Parathyroid adenoma (tissue), 2 donors: ENCODE measurements around the gene KCTD1.

Experiments used
- H2AFZ ChIP-seq: fragments of 300-600 bp; sonication (generic); one replicate; pipeline ENCODE4 v1.7.0; 2017; ENCODE audit warnings: antibody characterized with exemption, mild to moderate bottlenecking
- H3K27ac ChIP-seq: fragments of 300-600 bp; sonication (generic); one replicate; pipeline ENCODE4 v1.7.0; 2017
- H3K27me3 ChIP-seq: fragments of 300-600 bp; sonication (generic); one replicate; pipeline ENCODE4 v1.7.0; 2017; ENCODE audit warnings: low read length; ENCODE audit not compliant: control insufficient read depth, insufficient read depth
- H3K36me3 ChIP-seq: fragments of 300-600 bp; sonication (generic); one replicate; pipeline ENCODE4 v1.7.0; 2017; ENCODE audit warnings: low read length; ENCODE audit not compliant: control insufficient read depth, insufficient read depth
- H3K4me1 ChIP-seq: fragments of 300-600 bp; sonication (generic); one replicate; pipeline ENCODE4 v1.7.0; 2017; ENCODE audit warnings: control low read depth
- H3K4me2 ChIP-seq: fragments of 300-600 bp; sonication (generic); one replicate; pipeline ENCODE4 v1.7.0; 2017; ENCODE audit warnings: low read length
- H3K4me3 ChIP-seq: fragments of 300-600 bp; sonication (generic); one replicate; pipeline ENCODE4 v1.7.0; 2017; ENCODE audit warnings: low read depth, low read length
- H3K79me2 ChIP-seq: fragments of 300-600 bp; sonication (generic); one replicate; pipeline ENCODE4 v1.7.0; 2017; ENCODE audit warnings: control low read depth
- H3K9ac ChIP-seq: fragments of 300-600 bp; sonication (generic); one replicate; pipeline ENCODE4 v1.7.0; 2017; ENCODE audit warnings: mild to moderate bottlenecking
- H3K9me3 ChIP-seq: fragments of 300-600 bp; sonication (generic); one replicate; pipeline ENCODE4 v1.7.0; 2017; ENCODE audit warnings: low read length; ENCODE audit not compliant: control insufficient read depth
- CTCF ChIP-seq: fragments of 300-600 bp; sonication (generic); IDR thresholded peaks from one replicate; pipeline ENCODE4 v1.7.0; 2017; ENCODE audit warnings: antibody characterized with exemption, mild to moderate bottlenecking
- donor health status: primary hyperparathyroidism.

Gene KCTD1

GRCh38 chr18:26575865-26576217 lies 27.5 kb upstream of the KCTD1 start:
- peak overlapping the region; percentile 76 for H3K4me2 ChIP-seq
- H3K4me1 ChIP-seq, result no peaks in the 10 kb centered on the region
- H3K27ac ChIP-seq, result no peak overlapping the region
- peak overlapping the region; percentile 28 for H3K4me3 ChIP-seq
- TF ChIP-seq CTCF, result no peak
- no peak overlapping the region for H2AFZ ChIP-seq
- no peak overlapping the region for H3K9ac ChIP-seq
- no peaks in the 10 kb centered on the region for H3K79me2 ChIP-seq
- no peaks in the 10 kb centered on the region for H3K36me3 ChIP-seq
- no peaks in the 10 kb centered on the region for H3K27me3 ChIP-seq
- no peaks in the 10 kb centered on the region for H3K9me3 ChIP-seq

GRCh38 chr18:26574958-26575864 lies 26.9 kb upstream of the KCTD1 start:
- peak overlapping the region; percentile 30 for H2AFZ ChIP-seq
- H3K9me3 ChIP-seq, result no peaks in the 10 kb centered on the region
- H3K4me3 ChIP-seq, result peak overlapping the region; percentile 28
- no peak for TF ChIP-seq CTCF
- H3K27me3 ChIP-seq, result no peaks in the 10 kb centered on the region
- H3K79me2 ChIP-seq, result no peaks in the 10 kb centered on the region
- no peaks in the 10 kb centered on the region for H3K36me3 ChIP-seq
- no peak overlapping the region for H3K27ac ChIP-seq
- H3K4me1 ChIP-seq, result no peaks in the 10 kb centered on the region
- H3K9ac ChIP-seq, result no peak overlapping the region
- H3K4me2 ChIP-seq, result peak overlapping the region; percentile 76

GRCh38 chr18:26568926-26569665 lies 20.7 kb upstream of the KCTD1 start:
- no peak overlapping the region for H3K4me3 ChIP-seq
- no peak overlapping the region for H2AFZ ChIP-seq
- H3K4me1 ChIP-seq, result no peaks in the 10 kb centered on the region
- TF ChIP-seq CTCF, result no peak
- H3K27me3 ChIP-seq, result no peaks in the 10 kb centered on the region
- H3K9me3 ChIP-seq, result no peaks in the 10 kb centered on the region
- H3K4me2 ChIP-seq, result no peak overlapping the region
- no peaks in the 10 kb centered on the region for H3K36me3 ChIP-seq
- no peak overlapping the region for H3K9ac ChIP-seq
- H3K27ac ChIP-seq, result no peak overlapping the region
- H3K79me2 ChIP-seq, result no peaks in the 10 kb centered on the region

- H3K27me3 ChIP-seq, result no peaks in the 10 kb centered on the region
- H3K9ac ChIP-seq, result no peak overlapping the region
- H3K4me1 ChIP-seq, result no peaks in the 10 kb centered on the region
- no peaks in the 10 kb centered on the region for H3K9me3 ChIP-seq
- H3K4me2 ChIP-seq, result no peak overlapping the region
- TF ChIP-seq CTCF, result no peak
- no peak overlapping the region for H3K4me3 ChIP-seq
- H3K36me3 ChIP-seq, result no peaks in the 10 kb centered on the region
- no peak overlapping the region for H2AFZ ChIP-seq
- H3K27ac ChIP-seq, result no peak overlapping the region
- H3K79me2 ChIP-seq, result no peaks in the 10 kb centered on the region
Observed at GRCh38 chr18:26568513-26568912, 20.2 kb upstream of the KCTD1 start.
